Tibial nerve (tissue), 4 donors: ENCODE measurements around the gene LGI2.

Source experiments
- CTCF ChIP-seq, 5 experiments: fragments of 200-600 bp in 3 of 5; fragments of 450-650 bp in 2 of 5; sonication (generic) in 3 of 5; IDR thresholded peaks; one replicate each; pipeline ENCODE4 v1.5.1; 2016 to 2019; ENCODE audit warnings: antibody characterized with exemption in 5 of 5, mild to moderate bottlenecking in 3 of 5, moderate library complexity in 2 of 5
- EP300 ChIP-seq, 2 donors: sonication (generic); formaldehyde crosslinking; IDR thresholded peaks; one replicate each; pipeline ENCODE4 v1.6.1; 2017; ENCODE audit warnings: antibody characterized with exemption in 2 of 2, mild to moderate bottlenecking in 1 of 2

DNA sequence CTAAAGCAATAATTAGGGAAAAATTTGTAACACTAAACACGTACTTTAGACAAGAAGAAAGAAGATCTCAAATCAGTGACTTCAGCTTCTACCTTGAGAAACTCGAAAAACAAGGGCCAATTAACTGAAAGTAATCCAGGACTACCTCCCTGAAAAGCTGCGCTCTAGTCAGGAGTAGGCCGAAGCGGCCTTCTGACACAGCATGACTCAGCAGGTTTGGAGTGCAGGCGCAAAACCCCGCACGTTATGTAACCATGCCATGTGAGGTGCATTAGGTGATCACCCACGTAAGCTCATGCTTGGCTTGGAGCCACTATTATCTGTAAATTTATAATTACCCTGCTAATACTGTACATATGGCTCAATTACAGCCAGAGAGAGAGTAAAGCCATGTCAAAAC lies 65.1 kb downstream of the LGI2 start:
- no peak for TF ChIP-seq EP300 (IDR thresholded peaks at IDR 0.05)
- TF ChIP-seq CTCF (IDR thresholded peaks at IDR 0.05): no peak
